Neutrophil (primary cell): ENCODE results near the gene RPL26.
A peak's percentile ranks its signal among the peaks of the same experiment; 100 is the strongest.
"Not testable (repeated sequence)": the region's sequence is repeated elsewhere in the genome, so short reads cannot be mapped to it uniquely, and the experiment has no call there.

Experiments used
- H3K27ac ChIP-seq: fragments of 200-600 bp; sonication (generic); 2 replicates; pipeline ENCODE4 v1.5.1; 2016; ENCODE audit warnings: mild to moderate bottlenecking, moderate library complexity
- H3K27me3 ChIP-seq: fragments of 200-600 bp; sonication (generic); 2 replicates; pipeline ENCODE4 v1.6.0; 2016; ENCODE audit warnings: mild to moderate bottlenecking
- H3K36me3 ChIP-seq: fragments of 200-600 bp; sonication (generic); 2 replicates; pipeline ENCODE4 v1.5.1; 2017
- H3K4me1 ChIP-seq, 2 experiments: fragments of 200-600 bp in 1 of 2; sonication (generic) in 1 of 2; 1 replicate in 1 of 2; 2 replicates in 1 of 2; pipeline versions ENCODE4 v1.5.1 to v1.6.1; 2013 to 2016; ENCODE audit warnings: low read depth in 1 of 2, low read length in 1 of 2, mild to moderate bottlenecking in 1 of 2, moderate library complexity in 1 of 2; ENCODE audit not compliant: control insufficient read depth in 1 of 2, insufficient read depth in 1 of 2
- H3K4me3 ChIP-seq, 2 experiments: fragments of 200-600 bp in 1 of 2; sonication (generic) in 1 of 2; 1 replicate in 1 of 2; 2 replicates in 1 of 2; pipeline ENCODE4 v1.5.1; 2013 to 2016; ENCODE audit warnings: low read depth in 1 of 2, low read length in 1 of 2, mild to moderate bottlenecking in 1 of 2, moderate library complexity in 1 of 2
- H3K9me3 ChIP-seq: fragments of 200-600 bp; sonication (generic); 2 replicates; pipeline ENCODE4 v1.5.1; 2016
- TF ChIP-seq, protein P1 (sequence below): fragments of 200-600 bp; sonication (generic); IDR thresholded peaks from 2 replicates; pipeline ENCODE4 v1.5.1; 2016; ENCODE audit warnings: antibody characterized with exemption

RPL26 gene

DNA sequence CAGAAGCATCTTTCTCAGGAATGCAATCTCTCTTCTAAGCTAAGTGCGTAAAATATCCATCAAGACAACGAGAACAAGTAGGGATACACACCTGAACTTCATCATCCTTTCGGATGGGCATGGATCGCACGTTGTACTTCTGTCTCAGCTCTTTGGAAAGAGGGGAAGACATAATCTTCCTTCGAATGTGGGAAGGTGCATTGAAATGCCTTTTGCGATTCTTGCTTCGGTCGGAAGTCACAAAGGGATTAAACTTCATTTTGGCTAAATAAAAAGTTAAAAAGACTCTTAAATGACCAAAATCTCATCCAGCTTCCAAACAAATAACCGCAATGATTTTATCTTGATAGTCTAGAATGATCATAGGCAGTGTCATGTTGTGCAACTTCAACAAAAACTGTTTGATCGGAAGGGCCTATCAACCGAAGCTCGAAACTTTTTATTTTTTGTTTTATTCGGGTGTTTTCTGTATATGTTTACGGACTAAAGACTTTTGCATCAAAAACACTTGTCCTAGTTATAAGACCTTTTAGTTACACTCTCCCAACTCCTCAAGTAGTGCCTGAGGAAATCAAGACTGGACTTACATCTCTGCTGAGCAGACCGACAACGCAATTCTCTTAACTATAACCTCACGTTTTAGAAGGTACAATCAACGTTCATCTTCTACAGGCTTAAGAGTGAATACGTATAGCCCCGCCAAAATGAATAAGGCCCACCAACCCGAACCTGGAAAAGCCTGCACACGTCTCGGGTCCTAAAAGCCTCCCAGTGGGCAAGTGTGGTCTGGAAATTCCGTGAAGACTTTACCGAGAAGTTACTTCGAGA, 727 bp downstream of the RPL26 start:
- Histone ChIP-seq H3K4me3 (peak overlapping the region; percentile 78 to 94), H3K27me3 (no peaks in the 10 kb centered on the region), H3K9me3 (no peaks in the 10 kb centered on the region), H3K4me1 (peaks cover 31 to 39% of the 10 kb centered on the region in 2 experiments), H3K36me3 (peaks cover 20% of the 10 kb centered on the region), H3K27ac (peak overlapping the region; percentile 96)
- TF ChIP-seq, protein P1, sequence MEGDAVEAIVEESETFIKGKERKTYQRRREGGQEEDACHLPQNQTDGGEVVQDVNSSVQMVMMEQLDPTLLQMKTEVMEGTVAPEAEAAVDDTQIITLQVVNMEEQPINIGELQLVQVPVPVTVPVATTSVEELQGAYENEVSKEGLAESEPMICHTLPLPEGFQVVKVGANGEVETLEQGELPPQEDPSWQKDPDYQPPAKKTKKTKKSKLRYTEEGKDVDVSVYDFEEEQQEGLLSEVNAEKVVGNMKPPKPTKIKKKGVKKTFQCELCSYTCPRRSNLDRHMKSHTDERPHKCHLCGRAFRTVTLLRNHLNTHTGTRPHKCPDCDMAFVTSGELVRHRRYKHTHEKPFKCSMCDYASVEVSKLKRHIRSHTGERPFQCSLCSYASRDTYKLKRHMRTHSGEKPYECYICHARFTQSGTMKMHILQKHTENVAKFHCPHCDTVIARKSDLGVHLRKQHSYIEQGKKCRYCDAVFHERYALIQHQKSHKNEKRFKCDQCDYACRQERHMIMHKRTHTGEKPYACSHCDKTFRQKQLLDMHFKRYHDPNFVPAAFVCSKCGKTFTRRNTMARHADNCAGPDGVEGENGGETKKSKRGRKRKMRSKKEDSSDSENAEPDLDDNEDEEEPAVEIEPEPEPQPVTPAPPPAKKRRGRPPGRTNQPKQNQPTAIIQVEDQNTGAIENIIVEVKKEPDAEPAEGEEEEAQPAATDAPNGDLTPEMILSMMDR = no peak

DNA sequence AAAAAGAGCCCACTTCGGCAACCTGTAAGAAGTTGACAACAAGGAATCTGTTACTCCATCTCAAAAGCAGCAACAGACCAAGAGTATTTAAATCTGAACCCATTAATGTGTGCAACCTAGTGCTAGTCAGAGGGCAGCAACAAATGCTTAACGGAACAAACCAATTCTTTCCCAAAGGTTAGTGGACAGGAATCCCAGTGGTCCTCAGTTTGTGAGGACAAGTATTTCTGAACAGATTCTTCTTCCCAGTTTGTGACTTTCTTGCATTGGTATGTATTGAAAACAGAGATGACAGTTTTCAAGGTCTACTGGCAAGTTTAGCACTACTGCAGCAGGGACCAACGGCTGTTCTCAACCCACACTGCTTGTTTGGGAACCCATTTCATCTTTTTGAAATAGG, 2.9 kb downstream of the RPL26 start:
- no peaks in the 10 kb centered on the region for H3K9me3 ChIP-seq
- no peaks in the 10 kb centered on the region for H3K27me3 ChIP-seq
- H3K27ac ChIP-seq = no peak overlapping the region
- peaks cover 20% of the 10 kb centered on the region for H3K36me3 ChIP-seq
- TF ChIP-seq, protein P1 = no peak
- H3K4me3 ChIP-seq = no peak overlapping the region
- H3K4me1 ChIP-seq = peaks cover 33 to 40% of the 10 kb centered on the region in 2 experiments

DNA sequence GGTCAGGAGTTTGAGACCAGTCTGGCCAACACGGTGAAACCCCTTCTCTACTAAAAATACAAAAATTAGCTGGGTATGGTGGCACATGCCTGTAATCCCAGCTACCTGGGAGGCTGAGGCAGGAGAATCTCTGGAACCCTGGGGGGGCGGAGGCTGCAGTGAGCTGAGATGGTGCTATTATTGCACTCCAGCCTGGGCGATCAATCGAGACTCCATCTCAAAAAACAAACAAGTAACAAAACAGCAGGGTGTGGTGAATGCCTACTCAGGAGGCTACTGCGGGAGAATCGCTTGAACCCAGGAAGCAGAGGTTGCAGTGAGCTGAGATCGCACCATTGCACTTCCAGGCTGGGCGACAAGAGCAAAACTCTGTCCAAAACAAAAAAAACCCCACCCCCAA, 4.9 kb downstream of the RPL26 start:
- not testable (repeated sequence) for H3K27me3 ChIP-seq, H3K9me3 ChIP-seq, H3K4me3 ChIP-seq, H3K27ac ChIP-seq
- Histone ChIP-seq H3K36me3 (peaks cover 20% of the 10 kb centered on the region), H3K4me1 (peaks cover 22 to 29% of the 10 kb centered on the region in 2 experiments)

DNA sequence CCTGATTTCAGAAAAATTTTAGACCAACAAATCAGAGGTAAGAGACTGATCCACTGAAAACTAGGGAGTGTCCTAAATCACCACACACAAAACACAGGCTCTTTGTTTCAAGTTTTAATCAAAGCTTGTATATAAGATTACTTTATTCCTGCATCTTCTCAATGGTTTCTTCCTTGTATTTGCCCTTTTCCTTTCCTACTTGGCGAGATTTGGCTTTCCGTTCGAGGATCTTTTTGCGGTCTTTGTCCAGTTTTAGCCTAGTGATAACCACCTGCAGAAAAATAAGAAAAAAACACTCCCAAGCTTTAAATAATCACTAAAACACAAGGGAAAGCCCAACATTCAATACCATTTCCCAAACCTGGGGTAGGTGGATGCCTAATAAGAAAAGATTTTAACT, 5.6 kb downstream of the RPL26 start:
- Histone ChIP-seq H3K4me1 (peaks cover 18 to 25% of the 10 kb centered on the region in 2 experiments), H3K27me3 (no peaks in the 10 kb centered on the region), H3K9me3 (no peaks in the 10 kb centered on the region), H3K27ac (peak overlapping the region; percentile 78), H3K4me3 (no peak overlapping the region), H3K36me3 (peaks cover 20% of the 10 kb centered on the region)
- TF ChIP-seq, protein P1 = no peak

DNA sequence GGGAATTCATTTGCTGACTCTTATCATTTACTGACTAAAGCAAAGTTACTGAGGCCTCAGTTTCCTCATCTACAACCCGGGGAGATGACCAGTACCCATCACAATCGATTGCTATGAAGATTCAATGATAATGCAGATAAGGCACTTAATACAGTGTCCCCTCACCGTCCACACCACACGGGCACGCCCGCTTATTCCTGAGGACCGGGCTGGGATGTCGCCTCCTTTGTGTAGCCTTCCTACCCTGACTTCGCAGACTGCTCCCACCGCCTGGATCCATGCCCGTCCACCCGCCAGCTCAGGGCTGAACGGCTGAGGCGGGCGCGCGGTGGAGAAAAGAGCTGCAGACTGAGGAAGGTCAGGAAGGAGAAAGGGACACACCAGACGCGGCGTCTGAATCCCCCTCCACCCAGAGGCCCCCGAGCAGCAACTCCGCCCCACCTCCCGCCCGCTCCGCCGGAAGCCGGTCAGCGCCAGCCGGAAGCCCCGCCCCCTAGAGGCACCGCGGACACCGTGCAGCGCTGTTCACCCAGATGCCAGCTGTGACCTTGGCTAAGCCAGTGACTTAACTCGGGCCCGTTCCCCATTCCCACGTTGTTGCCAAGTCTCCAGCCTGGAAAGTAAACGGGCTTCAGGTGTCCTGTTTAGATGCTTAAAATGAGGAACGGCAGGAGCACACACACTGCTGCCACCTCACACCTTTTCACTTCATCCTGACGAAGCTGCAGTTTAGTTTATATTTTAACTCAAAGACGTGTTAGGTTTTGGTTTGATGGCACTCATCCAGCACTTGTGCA, 6.5 kb downstream of the RPL26 start, which contains the start of gene KRABD2:
Gene KRABD2 (minus strand): TSS at position 434 of the 797 bp plus-strand sequence.
- Histone ChIP-seq H3K27me3 (no peaks in the 10 kb centered on the region), H3K4me3 (peak within 1 kb of the TSS; percentile 89 to 92), H3K4me1 (peaks cover 13 to 17% of the 10 kb centered on the region in 2 experiments), H3K27ac (peak within 1 kb of the TSS; percentile 78), H3K9me3 (no peaks in the 10 kb centered on the region), H3K36me3 (peaks cover 21% of the 10 kb centered on the region)
- TF ChIP-seq, protein P1 = peak; percentile 75
